HG03571 (cell line): ENCODE results near the gene RWDD2A.

Experiments
- ATAC-seq: cut with Tn5 transposase; IDR thresholded peaks from one replicate; pipeline ENCODE4 v1.9.1; 2021; ENCODE audit not compliant: unreplicated experiment

Gene RWDD2A

DNA sequence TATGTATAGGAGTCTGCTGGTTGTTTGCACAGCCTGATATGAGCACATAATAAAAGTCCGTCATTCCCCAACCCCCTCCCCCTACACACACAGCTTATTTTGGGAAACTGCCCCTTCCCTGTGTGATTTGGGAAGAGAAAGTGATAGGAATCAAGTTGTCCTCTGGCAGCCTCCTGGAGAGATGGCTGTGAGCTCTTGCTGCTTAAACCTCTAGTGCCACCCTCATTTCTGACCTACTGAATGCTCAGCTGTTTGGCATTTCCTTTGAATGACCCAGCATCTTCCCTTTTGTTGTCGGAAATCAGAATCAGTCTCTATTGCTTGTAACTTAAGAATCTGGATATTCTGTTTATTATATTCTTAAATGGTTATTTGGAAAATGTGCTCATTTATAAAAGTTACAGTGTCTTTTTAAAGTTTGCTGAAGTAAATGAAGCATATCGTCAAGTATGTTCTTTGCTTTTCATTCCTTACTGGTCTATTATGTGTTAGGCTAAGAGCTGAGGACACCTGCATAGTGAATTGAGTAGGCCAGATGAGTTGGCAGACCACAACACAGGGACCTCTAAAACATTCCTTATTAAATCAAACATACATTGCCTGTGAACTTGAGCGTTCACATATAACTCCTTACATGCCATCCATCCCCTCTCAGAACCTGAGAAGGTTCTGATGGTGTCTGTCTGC is 5.5 kb downstream of the RWDD2A start:
- ATAC-seq, result no peak

DNA sequence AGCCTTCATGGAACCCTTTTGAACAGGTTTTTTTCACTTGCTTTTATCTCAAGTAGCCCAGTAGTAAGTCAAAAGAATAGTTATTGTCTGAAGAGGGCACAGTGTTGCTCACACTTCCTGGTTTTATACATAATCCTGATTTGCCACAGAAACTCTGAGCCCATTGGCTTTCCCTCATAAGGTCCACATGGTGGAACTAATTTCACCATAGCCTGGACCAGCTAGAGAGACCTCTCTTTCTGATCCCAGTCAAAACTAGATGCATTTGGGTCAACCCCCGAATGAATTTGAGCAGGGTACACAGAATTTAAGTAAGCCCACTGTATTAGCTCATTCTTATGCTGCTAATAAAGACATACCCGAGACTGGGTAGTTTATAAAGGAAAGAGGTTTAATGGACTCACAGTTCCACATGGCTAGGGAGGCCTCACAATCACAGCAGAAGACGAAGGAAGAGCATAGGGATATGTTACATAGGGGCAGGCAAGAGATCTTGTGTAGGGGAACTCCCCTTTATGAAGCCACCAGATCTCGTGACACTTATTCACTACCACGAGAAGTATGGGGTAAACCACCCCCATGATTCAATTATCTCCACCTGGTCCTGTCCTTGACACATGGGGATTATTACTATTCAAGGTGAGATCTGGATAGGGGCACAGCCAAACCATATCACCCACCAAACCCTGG is 6.2 kb downstream of the RWDD2A start:
- peak; percentile 47 for ATAC-seq

DNA sequence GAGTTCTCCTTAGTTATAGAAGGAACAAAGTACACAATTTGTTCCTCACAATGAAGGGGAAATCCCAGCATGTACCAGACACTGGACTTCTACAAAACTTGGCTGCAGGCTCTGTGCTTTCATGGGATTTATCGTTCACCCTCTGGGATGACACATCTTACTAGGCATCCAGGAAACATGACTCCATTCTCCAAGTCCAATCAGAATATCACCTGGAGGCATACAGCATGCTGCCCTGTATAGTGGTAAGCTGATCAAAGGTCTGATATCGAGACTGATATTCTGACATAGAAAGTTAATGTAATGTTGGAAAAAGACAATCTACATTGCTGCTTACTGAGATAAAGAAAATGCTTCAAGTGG is 6.7 kb downstream of the RWDD2A start:
- ATAC-seq, result no peak

DNA sequence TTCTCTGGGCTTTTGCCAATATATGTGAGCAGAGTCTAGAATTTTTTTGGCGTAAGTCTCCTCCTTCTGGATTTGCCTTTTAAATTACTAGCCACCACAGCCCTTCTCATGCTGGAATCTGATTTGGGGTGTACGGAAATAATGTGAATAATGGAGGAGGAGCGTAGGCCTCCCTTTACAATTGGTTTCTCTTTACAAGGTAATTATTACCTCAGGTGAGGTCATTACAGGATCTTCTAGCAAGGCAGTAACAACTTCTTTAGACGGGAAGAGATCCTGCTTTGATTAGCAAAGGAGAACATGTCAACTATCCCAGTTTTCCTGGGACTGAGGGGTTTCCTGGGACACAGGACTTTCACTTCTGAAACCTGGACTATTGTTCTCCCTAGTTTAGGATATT is 8.9 kb downstream of the RWDD2A start:
- no peak for ATAC-seq

DNA sequence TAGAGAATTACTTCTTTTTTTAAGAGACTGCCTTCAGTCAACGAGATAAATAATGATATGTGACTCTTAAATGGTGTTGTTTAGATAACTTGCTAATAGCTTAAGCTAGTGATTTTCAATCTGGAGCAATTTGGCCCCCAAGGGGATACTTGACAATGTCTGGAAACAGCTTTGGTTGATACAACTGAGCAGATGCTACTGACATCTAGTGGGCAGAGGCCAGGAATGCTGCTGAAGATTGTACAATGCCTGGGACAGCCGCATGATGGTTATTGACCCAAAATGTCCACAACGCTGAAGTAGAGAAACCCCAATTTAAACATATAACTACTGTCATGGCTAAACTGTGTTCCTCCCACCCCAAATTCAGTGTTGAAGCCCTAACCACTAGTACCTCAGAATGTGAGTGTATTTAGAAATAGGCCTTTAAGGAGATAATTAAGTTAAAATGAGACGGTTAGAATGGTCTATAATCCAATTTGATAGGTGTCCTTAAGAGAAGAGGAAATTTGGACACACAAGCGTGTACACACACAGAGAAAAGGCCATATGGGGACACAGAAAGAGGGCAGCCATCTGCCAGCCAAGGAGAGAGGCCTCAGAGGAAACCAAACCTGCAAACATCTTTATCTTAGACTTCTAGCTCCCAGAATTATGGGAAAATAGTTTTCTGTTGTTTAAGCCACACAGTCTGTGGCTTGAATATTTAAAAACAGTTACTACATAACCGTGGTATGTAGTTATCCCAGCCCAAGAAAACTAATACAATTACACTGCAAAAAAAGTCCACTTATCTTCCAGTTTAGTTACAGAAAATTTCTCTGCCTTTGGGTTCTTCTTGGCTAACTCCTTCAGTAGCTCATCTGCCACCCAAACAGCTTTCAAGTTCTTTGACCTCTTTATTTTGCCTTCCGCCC is 22.2 kb downstream of the RWDD2A start:
- ATAC-seq, result peak; percentile 96

DNA sequence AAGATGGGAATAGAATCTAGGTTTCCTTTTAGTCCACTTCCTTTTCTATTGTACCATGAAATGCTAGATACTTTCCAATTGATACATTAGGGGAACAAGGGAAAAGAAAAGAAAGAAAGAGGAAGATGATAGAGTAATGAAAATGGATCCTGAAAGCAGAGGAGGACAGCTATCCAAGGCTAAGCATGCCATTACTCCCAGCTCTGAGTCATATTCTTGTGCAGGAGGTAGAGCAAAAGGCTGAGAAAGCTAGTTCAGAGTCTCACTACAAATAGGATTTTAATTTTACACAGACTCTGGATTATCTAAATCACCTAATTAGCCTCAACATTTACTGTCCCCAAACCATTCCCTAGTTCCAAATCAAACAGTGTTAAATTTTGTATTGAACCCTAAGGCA is 23.6 kb downstream of the RWDD2A start:
- ATAC-seq, result no peak

DNA sequence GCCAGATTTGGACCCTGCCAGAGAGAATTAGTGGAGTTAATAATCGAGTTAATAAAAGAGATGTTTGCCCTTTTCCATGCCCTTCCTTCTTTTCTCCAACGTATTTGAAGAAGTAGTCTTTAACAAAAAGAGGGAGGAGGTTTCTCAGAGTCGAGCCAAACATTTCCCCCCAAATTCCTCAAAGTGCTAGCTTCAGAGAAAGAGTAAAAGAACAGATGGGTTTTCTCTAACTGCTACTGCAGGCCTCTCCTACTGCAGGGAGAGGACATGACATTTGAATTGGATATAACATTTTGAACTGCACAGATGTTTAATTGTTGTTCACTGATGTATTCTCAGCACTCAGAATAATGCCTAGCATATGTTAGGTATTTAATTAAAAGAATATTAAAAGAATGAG is 25.5 kb downstream of the RWDD2A start:
- ATAC-seq, result no peak

DNA sequence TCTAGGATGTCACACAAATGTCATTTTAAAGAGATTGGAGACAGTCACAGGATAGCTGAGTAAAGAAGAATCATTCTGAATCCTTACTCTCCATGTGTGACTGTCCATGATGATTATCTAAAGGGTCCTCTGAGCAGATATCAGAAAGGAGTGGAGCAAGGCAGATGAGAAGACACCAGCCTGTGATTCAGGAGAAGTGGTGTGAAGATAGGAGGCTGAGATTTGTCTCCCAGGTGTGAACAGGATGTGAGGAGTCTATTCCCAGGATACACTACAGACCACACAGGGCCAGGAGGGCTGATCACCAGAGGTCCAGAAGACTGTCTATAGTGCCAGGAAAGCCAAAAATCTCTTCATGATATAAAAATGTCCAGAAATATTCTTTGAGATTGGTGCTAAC is 27.0 kb downstream of the RWDD2A start:
- ATAC-seq, result no peak

DNA sequence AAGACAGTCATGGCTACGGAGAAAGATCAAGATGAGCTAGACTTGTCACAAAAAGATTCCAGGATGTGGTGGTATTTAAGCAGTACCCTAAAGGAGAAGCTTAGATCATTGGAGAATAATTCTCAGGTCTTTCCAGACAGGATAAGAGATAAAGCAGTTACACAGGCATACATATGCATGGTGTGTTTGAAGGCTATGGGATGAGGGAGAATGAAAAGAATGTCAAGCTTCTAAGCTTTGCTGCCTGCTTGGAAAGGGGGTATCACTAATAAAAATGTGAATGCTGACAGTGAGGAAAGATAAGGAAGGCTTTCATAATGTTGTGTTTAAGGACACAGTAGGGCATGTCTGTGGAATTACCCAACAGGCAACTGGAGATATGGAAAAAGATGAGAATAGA is 28.1 kb downstream of the RWDD2A start:
- no peak for ATAC-seq

DNA sequence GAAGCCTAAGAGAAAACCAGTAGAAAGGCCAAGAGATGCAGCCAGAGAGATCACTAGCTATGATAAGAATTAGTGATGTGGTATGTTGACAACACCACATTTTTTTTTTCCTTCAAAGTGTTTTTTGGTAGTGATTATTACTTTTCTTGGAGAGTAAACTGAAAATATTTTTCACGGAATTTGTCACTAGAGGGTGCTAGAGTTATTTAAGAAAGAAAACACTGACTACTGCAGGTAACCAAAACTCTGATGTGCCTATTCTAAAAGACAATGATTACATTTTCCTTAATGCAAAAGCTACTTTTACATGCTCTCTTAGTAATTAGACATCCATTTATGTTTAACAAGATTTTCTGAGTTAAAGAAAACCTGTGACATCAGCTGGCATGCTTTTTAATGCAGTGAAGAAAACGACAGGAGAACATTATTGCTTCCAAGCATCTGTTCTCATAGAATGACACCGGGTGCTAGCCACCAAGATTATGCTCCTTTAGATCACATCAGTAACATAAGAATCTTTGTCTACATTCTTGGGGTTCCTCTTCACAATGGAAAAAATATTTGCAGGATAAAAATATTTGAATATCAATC is 28.8 kb downstream of the RWDD2A start:
- no peak for ATAC-seq

DNA sequence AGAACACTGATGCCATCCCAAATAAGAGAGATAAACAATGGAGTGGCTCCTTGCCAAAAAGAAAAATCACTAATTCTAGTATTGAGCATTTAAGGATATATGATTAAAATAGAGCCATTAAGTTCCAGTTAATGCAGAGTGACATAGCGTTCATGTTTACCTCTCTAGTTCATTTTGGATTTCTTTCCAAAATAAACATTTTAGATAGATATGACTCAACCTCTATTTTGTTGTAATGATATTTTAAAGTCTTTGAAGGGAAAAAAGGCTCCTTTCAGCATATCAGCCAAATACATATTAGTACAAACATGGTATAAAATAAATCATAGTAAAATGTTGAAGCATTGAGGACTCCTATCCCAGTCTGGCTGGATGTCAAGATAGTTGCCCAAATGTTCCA is 33.4 kb downstream of the RWDD2A start:
- ATAC-seq, result no peak

DNA sequence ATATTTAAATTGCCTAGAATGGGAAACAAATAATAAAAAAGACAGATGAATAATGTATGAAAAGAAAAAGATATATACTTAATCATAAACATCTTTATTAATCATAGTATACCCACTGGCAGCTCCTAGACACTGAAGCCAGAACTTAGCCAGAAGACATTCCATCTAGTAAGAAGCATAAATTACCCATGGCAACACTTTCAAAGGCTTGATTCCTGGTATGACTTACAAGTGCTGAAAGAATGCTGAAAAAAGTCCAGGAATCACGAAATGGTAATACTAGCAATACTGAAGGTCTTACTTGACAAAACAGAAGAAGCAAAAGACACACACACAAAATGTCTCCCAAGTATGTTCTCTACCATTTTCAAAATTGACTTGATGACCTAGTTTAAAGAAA is 38.0 kb downstream of the RWDD2A start:
- no peak for ATAC-seq

DNA sequence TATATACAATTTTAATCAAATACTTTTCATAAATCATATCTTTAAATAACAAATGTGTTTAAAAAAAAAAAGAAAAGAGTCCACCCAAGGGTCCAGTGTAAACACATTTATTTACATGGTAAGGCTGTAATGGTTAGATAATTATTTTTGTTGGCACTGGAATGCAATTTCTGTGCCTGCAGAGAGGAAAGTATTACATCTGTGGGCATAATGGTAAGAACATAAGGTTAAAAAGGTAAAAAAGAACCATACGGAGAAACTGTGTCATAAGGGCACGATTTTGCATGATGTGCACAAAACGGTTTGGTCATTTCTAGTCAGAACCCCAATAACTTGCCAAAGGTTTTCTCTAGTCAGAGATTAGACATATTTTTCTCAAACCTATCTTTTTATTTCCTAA is 54.3 kb downstream of the RWDD2A start:
- no peak for ATAC-seq
